Fibroblast of lung (primary cell): ENCODE results near the gene PER1.
A peak's percentile ranks its signal among the peaks of the same experiment; 100 is the strongest.

Experiments
- CTCF ChIP-seq, 2 donors: IDR thresholded peaks in 1 of 2; conservative IDR thresholded peaks in 1 of 2; 1 replicate in 1 of 2; 2 replicates in 1 of 2; pipeline ENCODE4 v1.5.1; 2011 to 2012; ENCODE audit warnings: low read length in 2 of 2, control low read depth in 1 of 2, inconsistent platforms in 1 of 2, low read depth in 1 of 2, mild to moderate bottlenecking in 1 of 2
- EZH2 ChIP-seq: IDR thresholded peaks from 2 replicates; pipeline ENCODE4 v1.5.1; 2012; ENCODE audit warnings: low read length, control low read depth, mild to moderate bottlenecking; ENCODE audit errors: missing control alignments

GRCh38 chr17:8189711-8190477 lies 37.7 kb upstream of the PER1 start, which contains the start of gene BORCS6:
- TF ChIP-seq CTCF (conservative IDR thresholded peaks at IDR 0.05 in 1 of 2, IDR thresholded peaks at IDR 0.05 in 1 of 2; ENCODE audit: low read depth in 1 of 2, low read length in 2 of 2), result peak; percentile 3 to 6
- no peak for TF ChIP-seq EZH2
